ENCODE measurements around the gene OR2C3.

DNA sequence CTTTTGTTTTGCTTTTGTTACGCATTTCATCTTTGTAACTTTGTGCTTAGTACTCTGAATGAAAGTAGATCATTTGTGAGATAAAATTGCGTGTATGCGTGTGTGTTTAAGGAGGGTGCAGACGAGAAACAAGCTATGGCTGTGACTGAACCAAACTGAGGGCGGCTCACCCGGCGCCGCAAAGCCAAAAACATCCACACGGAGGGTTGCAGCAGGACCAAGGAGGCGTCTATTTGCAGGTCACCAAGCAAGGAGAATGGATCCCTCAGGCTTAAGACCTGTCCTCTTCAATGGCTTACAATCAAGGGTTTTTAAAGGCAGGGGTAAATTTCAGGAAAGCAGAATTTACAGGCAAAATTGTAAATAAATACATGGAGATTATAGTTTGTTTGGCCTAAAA is 25.5 kb upstream of the OR2C3 start:
- TF ChIP-seq POLR2A (IDR thresholded peaks at IDR 0.05; ENCODE audit: low read length), result no peak
- TF ChIP-seq GATA1 (IDR thresholded peaks at IDR 0.05; ENCODE audit: low read depth, low read length), result no peak
